GM10266 (cell line): ENCODE measurements around the gene S100P.

Experiments
- DNase-seq: peaks from one replicate; pipeline ENCODE4 v3.0.0; 2012; ENCODE audit errors: extremely low spot score
- CTCF ChIP-seq: IDR thresholded peaks from 2 replicates; pipeline ENCODE4 v1.5.1; 2012; ENCODE audit warnings: mild to moderate bottlenecking, low read depth; ENCODE audit not compliant: control insufficient read depth, insufficient read depth; ENCODE audit errors: missing control alignments

Gene S100P

GRCh38 chr4:6715704-6716017 lies 22.0 kb downstream of the S100P start:
- no peak for DNase-seq
- no peak for TF ChIP-seq CTCF

- TF ChIP-seq CTCF = peak; percentile 9
These were observed 22.6 kb downstream of the S100P start, which contains the start of gene BLOC1S4 for GRCh38 chr4:6716018-6716911. Gene BLOC1S4, plus strand, starts transcription at chr4:6716174. Its CDS starts 36 bp downstream, at chr4:6716210.

GRCh38 chr4:6716958-6717655 lies 23.4 kb downstream of the S100P start:
- no peak for DNase-seq
- TF ChIP-seq CTCF = no peak

More at GRCh38 chr4:6716018-6716911, 22.6 kb downstream of the S100P start, which contains the start of gene BLOC1S4:
- peak; percentile 96 for DNase-seq

- TF ChIP-seq CTCF = no peak
- no peak for DNase-seq
These were observed 25.4 kb downstream of the S100P start for GRCh38 chr4:6718932-6719610.

- DNase-seq = no peak
- no peak for TF ChIP-seq CTCF
These were observed 26.0 kb downstream of the S100P start for GRCh38 chr4:6719611-6720179.

- DNase-seq = peak; percentile 89
- TF ChIP-seq CTCF = peak; percentile 93
These were observed 26.6 kb downstream of the S100P start for GRCh38 chr4:6720202-6720699.
